Endothelial cell of hepatic sinusoid (primary cell): ENCODE results near the gene FAM163B.
"Not testable (repeated sequence)": the region's sequence is repeated elsewhere in the genome, so short reads cannot be mapped to it uniquely, and the experiment has no call there.

Experiments
- in situ Hi-C: cut with HindIII; loops from 2 replicates; pipeline ENCODE4 v1.10.0; 2017; ENCODE audit warnings: low sequenced_read_pairs

The FAM163B gene

GRCh38 chr9:133571391-133571890 is 37.7 kb downstream of the FAM163B start:
- in situ Hi-C loops = no loop called here

GRCh38 chr9:133570691-133571080 is 38.5 kb downstream of the FAM163B start:
- in situ Hi-C loops = no loop called here

- in situ Hi-C loops = no loop called here
These were observed 39.1 kb downstream of the FAM163B start for GRCh38 chr9:133569891-133570690.

GRCh38 chr9:133569121-133569785 is 39.9 kb downstream of the FAM163B start:
- in situ Hi-C loops = no loop called here

- in situ Hi-C loops = no loop called here
These were observed 41.0 kb downstream of the FAM163B start for GRCh38 chr9:133568186-133568585.

- in situ Hi-C loops = no loop called here
These were observed 42.4 kb downstream of the FAM163B start for GRCh38 chr9:133566817-133567216.

- in situ Hi-C loops = no loop called here
These were observed 42.8 kb downstream of the FAM163B start for GRCh38 chr9:133566382-133566781.

- in situ Hi-C loops = no loop called here
These were observed 44.6 kb downstream of the FAM163B start for GRCh38 chr9:133564451-133565116.

- in situ Hi-C loops = not testable (repeated sequence)
These were observed 45.4 kb downstream of the FAM163B start for GRCh38 chr9:133563814-133564213.

GRCh38 chr9:133563291-133563796 is 45.8 kb downstream of the FAM163B start:
- in situ Hi-C loops = no loop called here

- in situ Hi-C loops = no loop called here
These were observed 46.4 kb downstream of the FAM163B start for GRCh38 chr9:133562611-133563290.

GRCh38 chr9:133561976-133562554 is 47.1 kb downstream of the FAM163B start:
- in situ Hi-C loops = no loop called here

GRCh38 chr9:133560944-133561343 is 48.2 kb downstream of the FAM163B start:
- in situ Hi-C loops = no loop called here

- in situ Hi-C loops = no loop called here
These were observed 48.9 kb downstream of the FAM163B start for GRCh38 chr9:133560311-133560710.

- in situ Hi-C loops = loop anchor here (5.0 kb wide), 1 partner anchor 74 kb away; no protein-coding TSS in a partner anchor
These were observed 50.7 kb downstream of the FAM163B start for GRCh38 chr9:133558191-133559126.

- in situ Hi-C loops = loop anchor here (5.0 kb wide), 1 partner anchor 75 kb away; no protein-coding TSS in a partner anchor
These were observed 51.6 kb downstream of the FAM163B start for GRCh38 chr9:133557581-133557980.

GRCh38 chr9:133556354-133556753 is 52.8 kb downstream of the FAM163B start:
- in situ Hi-C loops = loop anchor here (5.0 kb wide), 1 partner anchor 76 kb away; no protein-coding TSS in a partner anchor

GRCh38 chr9:133554729-133555128 is 54.5 kb downstream of the FAM163B start:
- in situ Hi-C loops = loop anchor here (5.0 kb wide), 1 partner anchor 78 kb away; no protein-coding TSS in a partner anchor
